Fibroblast of pulmonary artery (primary cell): ENCODE results near the gene ROCK2.
"Not testable (repeated sequence)": the region's sequence is repeated elsewhere in the genome, so short reads cannot be mapped to it uniquely, and the experiment has no call there.

Source experiments
- DNase-seq: peaks from one replicate; pipeline ENCODE4 v3.0.0-alpha.2; 2010; ENCODE audit warnings: low read depth
- H3K4me3 ChIP-seq: replicated peaks from 2 replicates; pipeline ENCODE4 v1.5.1; 2011; ENCODE audit warnings: low read depth, mild to moderate bottlenecking, control low read depth, low read length, moderate library complexity
- CTCF ChIP-seq: IDR thresholded peaks from 2 replicates; pipeline ENCODE4 v1.5.1; 2011; ENCODE audit warnings: mild to moderate bottlenecking, control low read depth, low read length, inconsistent platforms; ENCODE audit errors: missing control alignments

ROCK2 gene

GRCh38 chr2:11169333-11169732 is 175.1 kb downstream of the ROCK2 start:
- DNase-seq: no peak
- no peak overlapping the region for H3K4me3 ChIP-seq
- TF ChIP-seq CTCF: no peak

GRCh38 chr2:11168488-11168887 is 175.9 kb downstream of the ROCK2 start:
- DNase-seq: no peak

GRCh38 chr2:11166476-11166875 is 178.0 kb downstream of the ROCK2 start:
- no peak for DNase-seq
- TF ChIP-seq CTCF: no peak
- no peak overlapping the region for H3K4me3 ChIP-seq

More at GRCh38 chr2:11168488-11168887, 175.9 kb downstream of the ROCK2 start:
- TF ChIP-seq CTCF: no peak
- no peak overlapping the region for H3K4me3 ChIP-seq

- not testable (repeated sequence) for H3K4me3 ChIP-seq, DNase-seq
Observed at GRCh38 chr2:11165046-11165445, 179.4 kb downstream of the ROCK2 start.

- no peak for TF ChIP-seq CTCF
- no peak overlapping the region for H3K4me3 ChIP-seq
- DNase-seq: no peak
Observed at GRCh38 chr2:11163439-11164317, 180.8 kb downstream of the ROCK2 start.

GRCh38 chr2:11161747-11162146 is 182.7 kb downstream of the ROCK2 start:
- DNase-seq: no peak
- no peak overlapping the region for H3K4me3 ChIP-seq
- TF ChIP-seq CTCF: no peak

- no peak for TF ChIP-seq CTCF
- H3K4me3 ChIP-seq: no peak overlapping the region
- DNase-seq: no peak
Observed at GRCh38 chr2:11160731-11161455, 183.5 kb downstream of the ROCK2 start.
